ENCODE results near the gene CYTH2.

DNA sequence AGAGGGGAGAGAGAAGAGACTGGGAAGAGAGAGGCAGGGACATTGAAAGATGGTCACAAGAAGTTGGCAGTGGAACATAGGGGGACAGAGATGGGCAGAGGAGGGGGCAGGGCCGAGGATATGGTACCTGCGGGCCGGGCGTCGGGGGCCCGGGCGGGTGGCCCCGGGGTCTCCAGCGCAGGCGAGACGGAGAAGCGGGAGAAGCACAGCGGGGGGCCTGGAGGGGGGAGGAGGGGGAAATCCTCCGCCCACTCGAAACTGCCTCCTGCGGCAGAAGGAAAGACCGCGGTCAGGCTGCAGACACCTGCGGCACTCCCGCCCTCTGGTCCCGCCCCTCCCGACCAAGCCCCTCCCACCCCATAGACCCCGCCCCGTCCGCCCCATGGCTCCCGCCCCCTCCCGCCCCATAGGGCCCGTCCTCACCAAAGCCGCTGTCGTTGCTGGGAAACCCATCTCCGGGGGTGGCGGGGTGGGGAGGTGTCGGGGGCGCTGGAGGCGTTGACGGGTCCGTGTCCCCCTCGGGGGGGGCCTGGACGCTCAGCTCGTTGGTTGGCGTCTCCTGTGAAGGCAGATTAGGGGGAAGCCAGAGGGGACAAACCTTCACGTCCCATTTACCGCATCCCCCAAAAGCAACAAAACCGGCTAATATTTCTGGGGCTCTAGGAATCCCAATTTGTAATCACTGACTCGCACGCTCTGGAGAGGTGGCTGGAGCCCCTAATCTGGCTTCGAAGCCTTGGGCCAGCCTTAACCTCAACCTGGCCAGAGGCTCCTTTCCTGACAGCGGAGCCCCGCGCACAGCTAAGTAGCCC, 22.0 kb downstream of the CYTH2 start:
- TF ChIP-seq CTCF (IDR thresholded peaks at IDR 0.05; ENCODE audit: insufficient read depth, low read length) (no peak), SPI1 (IDR thresholded peaks at IDR 0.05; ENCODE audit: borderline replicate concordance, low read depth) (no peak), POLR2AphosphoS5 (IDR thresholded peaks at IDR 0.05; ENCODE audit: low read depth) (no peak), GABPA (IDR thresholded peaks at IDR 0.05; ENCODE audit: low read depth) (no peak)
- TF ChIP-seq, protein P1, sequence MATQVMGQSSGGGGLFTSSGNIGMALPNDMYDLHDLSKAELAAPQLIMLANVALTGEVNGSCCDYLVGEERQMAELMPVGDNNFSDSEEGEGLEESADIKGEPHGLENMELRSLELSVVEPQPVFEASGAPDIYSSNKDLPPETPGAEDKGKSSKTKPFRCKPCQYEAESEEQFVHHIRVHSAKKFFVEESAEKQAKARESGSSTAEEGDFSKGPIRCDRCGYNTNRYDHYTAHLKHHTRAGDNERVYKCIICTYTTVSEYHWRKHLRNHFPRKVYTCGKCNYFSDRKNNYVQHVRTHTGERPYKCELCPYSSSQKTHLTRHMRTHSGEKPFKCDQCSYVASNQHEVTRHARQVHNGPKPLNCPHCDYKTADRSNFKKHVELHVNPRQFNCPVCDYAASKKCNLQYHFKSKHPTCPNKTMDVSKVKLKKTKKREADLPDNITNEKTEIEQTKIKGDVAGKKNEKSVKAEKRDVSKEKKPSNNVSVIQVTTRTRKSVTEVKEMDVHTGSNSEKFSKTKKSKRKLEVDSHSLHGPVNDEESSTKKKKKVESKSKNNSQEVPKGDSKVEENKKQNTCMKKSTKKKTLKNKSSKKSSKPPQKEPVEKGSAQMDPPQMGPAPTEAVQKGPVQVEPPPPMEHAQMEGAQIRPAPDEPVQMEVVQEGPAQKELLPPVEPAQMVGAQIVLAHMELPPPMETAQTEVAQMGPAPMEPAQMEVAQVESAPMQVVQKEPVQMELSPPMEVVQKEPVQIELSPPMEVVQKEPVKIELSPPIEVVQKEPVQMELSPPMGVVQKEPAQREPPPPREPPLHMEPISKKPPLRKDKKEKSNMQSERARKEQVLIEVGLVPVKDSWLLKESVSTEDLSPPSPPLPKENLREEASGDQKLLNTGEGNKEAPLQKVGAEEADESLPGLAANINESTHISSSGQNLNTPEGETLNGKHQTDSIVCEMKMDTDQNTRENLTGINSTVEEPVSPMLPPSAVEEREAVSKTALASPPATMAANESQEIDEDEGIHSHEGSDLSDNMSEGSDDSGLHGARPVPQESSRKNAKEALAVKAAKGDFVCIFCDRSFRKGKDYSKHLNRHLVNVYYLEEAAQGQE (IDR thresholded peaks at IDR 0.05; ENCODE audit: insufficient replicate concordance, low read depth) = no peak
